ENCODE measurements around the gene MAST4. TPM values are rescaled to one million over a fixed set of nuclear protein-coding genes. Genes with fewer than 3 reads are reported as not detected.

Gene MAST4
- total and polyA plus RNA-seq, 2 of the 4 experiments (the other 2 are of a cell fraction): 4.8 to 6.8 TPM

DNA sequence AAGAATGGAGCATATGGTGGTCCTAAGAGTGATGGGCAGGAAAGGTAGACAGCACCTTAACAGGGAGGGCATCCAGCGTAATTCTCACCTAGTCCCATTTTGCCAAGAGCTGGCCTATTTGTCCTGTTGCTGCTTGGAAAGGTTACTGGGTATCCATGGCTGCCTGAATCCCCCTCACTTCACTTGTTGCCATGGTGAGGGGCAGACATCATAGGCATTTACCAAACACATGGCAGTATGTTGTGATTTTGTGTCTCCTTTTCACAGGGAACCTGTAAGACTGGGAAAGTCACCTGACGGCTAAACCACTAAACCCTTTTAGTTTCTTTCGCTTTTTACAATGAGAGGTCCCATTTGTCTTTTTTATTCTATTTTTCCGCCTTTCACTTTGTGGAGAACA lies 373.3 kb downstream of the MAST4 start:
- Histone ChIP-seq H4K5ac (ENCODE audit: low read depth, low read length) (no peak overlapping the region), H2AK9ac (replicated peaks; ENCODE audit: low read depth, low read length, poor library complexity) (no peak overlapping the region), H3K27me3 (ENCODE audit: control insufficient read depth, insufficient read depth, low read length) (no peaks in the 10 kb centered on the region), H3K4me1 (ENCODE audit: control insufficient read depth, insufficient read depth, low read length) (peaks cover 3% of the 10 kb centered on the region; the same call in 1 of the 2 replicates), H3K36me3 (ENCODE audit: control insufficient read depth, insufficient read depth, low read length) (no peaks in the 10 kb centered on the region), H3K79me1 (ENCODE audit: low read depth in 1 of 2, low read length in 2 of 2) (no peaks in the 10 kb centered on the region), H2AFZ (replicated peaks; ENCODE audit: low read length, poor library complexity) (no peak overlapping the region), H3K23ac (ENCODE audit: low read depth, low read length) (no peak overlapping the region), H3K4me2 (ENCODE audit: low read depth, low read length) (no peak overlapping the region), H2AK5ac (ENCODE audit: low read depth, low read length) (no peak overlapping the region), H3K18ac (ENCODE audit: low read depth, low read length) (no peak overlapping the region), H4K8ac (ENCODE audit: low read depth in 2 of 2, low read length in 2 of 2) (no peak overlapping the region), H2BK15ac (ENCODE audit: low read depth, low read length) (0 out of 3 replicates have a peak overlapping the region, but pooled peaks have one; percentile 36), H2BK20ac (ENCODE audit: low read depth, low read length) (no peak overlapping the region), H2BK5ac (ENCODE audit: low read depth, low read length, poor library complexity, severe bottlenecking) (no peak overlapping the region), H3K9ac (ENCODE audit: low read depth, low read length) (no peak overlapping the region), H2BK120ac (ENCODE audit: low read depth, low read length) (no peak overlapping the region), H3K56ac (ENCODE audit: extremely low read depth, insufficient read depth, low read length) (no peak overlapping the region), H3K4me3 (ENCODE audit: insufficient read depth, low read depth, low read length) (no peak overlapping the region), H3K9me1 (ENCODE audit: insufficient read depth, low read length) (peaks cover 7% of the 10 kb centered on the region; the same call in 1 of the 2 replicates), H3K14ac (replicated peaks; ENCODE audit: low read depth, low read length) (no peak overlapping the region), H3K27ac (ENCODE audit: insufficient read depth, low read length) (no peak overlapping the region), H3K4ac (ENCODE audit: low read depth, low read length) (no peak overlapping the region), H4K20me1 (ENCODE audit: insufficient read depth, low read length) (no peaks in the 10 kb centered on the region), H4K91ac (ENCODE audit: insufficient read depth, low read depth, low read length) (no peak overlapping the region), H3K9me3 (ENCODE audit: control insufficient read depth, insufficient read depth, low read length) (no peaks in the 10 kb centered on the region)
- dilution Hi-C loops (cut with HindIII; ENCODE audit: low sequenced_read_pairs, unreplicated experiment) (no loop called here), in situ Hi-C loops (cut with MboI; ENCODE audit: low sequenced_read_pairs) (no loop called here), intact Hi-C loops (cut with micrococcal nuclease) (loop anchor here (10.0 kb wide), 1 partner anchor 145 kb away; no protein-coding TSS in a partner anchor)
- BruUV-seq (replicated peaks): no TSS peak
- no CpG with 5 or more reads among the region's 4 CpGs for WGBS, 2 experiments (ENCODE audit: extremely low coverage in 2 of 2, insufficient read length in 1 of 2)
- ATAC-seq (ENCODE audit: low read depth): no peak
- ChIA-PET POLR2A (ENCODE audit: unreplicated experiment) (no interaction called here), CTCF (interaction anchor here (0.9 kb wide), 1 partner anchor 8 kb away, joined by 3 read pairs; no protein-coding TSS in a partner anchor)
- TF ChIP-seq, protein P1, sequence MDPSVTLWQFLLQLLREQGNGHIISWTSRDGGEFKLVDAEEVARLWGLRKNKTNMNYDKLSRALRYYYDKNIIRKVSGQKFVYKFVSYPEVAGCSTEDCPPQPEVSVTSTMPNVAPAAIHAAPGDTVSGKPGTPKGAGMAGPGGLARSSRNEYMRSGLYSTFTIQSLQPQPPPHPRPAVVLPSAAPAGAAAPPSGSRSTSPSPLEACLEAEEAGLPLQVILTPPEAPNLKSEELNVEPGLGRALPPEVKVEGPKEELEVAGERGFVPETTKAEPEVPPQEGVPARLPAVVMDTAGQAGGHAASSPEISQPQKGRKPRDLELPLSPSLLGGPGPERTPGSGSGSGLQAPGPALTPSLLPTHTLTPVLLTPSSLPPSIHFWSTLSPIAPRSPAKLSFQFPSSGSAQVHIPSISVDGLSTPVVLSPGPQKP (IDR thresholded peaks at IDR 0.05; ENCODE audit: borderline replicate concordance, low read depth, low read length): no peak
- no peak for TF ChIP-seq POLR2A (IDR thresholded peaks at IDR 0.05; ENCODE audit: low read depth, low read length)
- TF ChIP-seq MAFK (IDR thresholded peaks at IDR 0.05; ENCODE audit: low read depth, low read length): no peak
- TF ChIP-seq BHLHE40 (IDR thresholded peaks at IDR 0.05; ENCODE audit: low read depth, low read length): no peak
- TF ChIP-seq MXI1 (IDR thresholded peaks at IDR 0.05; ENCODE audit: borderline replicate concordance, low read depth, low read length): no peak
- no peak for TF ChIP-seq NFE2L2 (IDR thresholded peaks at IDR 0.05; ENCODE audit: low read depth, low read length)
- no peak for DNase-seq

Data from IMR-90 (cell line).